BE2C (cell line): Measurements from ENCODE around the gene GPC1.

Experiments
- DNase-seq: peaks from one replicate; pipeline ENCODE4 v3.0.0-alpha.2; 2020
- H3K27me3 ChIP-seq: fragments of 250-450 bp; sonication (Bioruptor Pico); 2 replicates; pipeline ENCODE4 v1.5.1; 2020; ENCODE audit warnings: mild to moderate bottlenecking
- H3K36me3 ChIP-seq: fragments of 250-450 bp; sonication (Bioruptor Pico); 2 replicates; pipeline ENCODE4 v1.5.1; 2020; ENCODE audit warnings: mild to moderate bottlenecking
- H3K4me1 ChIP-seq: fragments of 250-450 bp; sonication (Bioruptor Pico); 2 replicates; pipeline ENCODE4 v1.5.1; 2020
- H3K4me3 ChIP-seq: 2 replicates; pipeline ENCODE4 v1.5.1; 2011; ENCODE audit warnings: low read depth, low read length
- H3K9me3 ChIP-seq: fragments of 250-450 bp; sonication (Bioruptor Pico); 2 replicates; pipeline ENCODE4 v1.5.1; 2020
- CTCF ChIP-seq: IDR thresholded peaks from 2 replicates; pipeline ENCODE4 v1.5.1; 2012; ENCODE audit warnings: mild to moderate bottlenecking, low read depth, low read length

GPC1 gene

GRCh38 chr2:240451791-240452461 lies 16.5 kb downstream of the GPC1 start:
- no peak for DNase-seq
- no peaks in the 10 kb centered on the region for H3K9me3 ChIP-seq
- no peaks in the 10 kb centered on the region for H3K36me3 ChIP-seq
- H3K27me3 ChIP-seq, result peaks cover 3% of the 10 kb centered on the region; the same call in 1 of the 2 replicates
- peaks cover 27% of the 10 kb centered on the region for H3K4me1 ChIP-seq
- peak overlapping the region; percentile 43 for H3K4me3 ChIP-seq
- TF ChIP-seq CTCF, result no peak

- no peak for TF ChIP-seq CTCF
- Histone ChIP-seq H3K27me3 (peaks cover 3% of the 10 kb centered on the region; the same call in 1 of the 2 replicates), H3K9me3 (no peaks in the 10 kb centered on the region), H3K36me3 (no peaks in the 10 kb centered on the region), H3K4me3 (peak overlapping the region; percentile 50), H3K4me1 (peaks cover 27% of the 10 kb centered on the region)
- peak; percentile 87 for DNase-seq
These were observed 17.2 kb downstream of the GPC1 start for GRCh38 chr2:240452462-240453256.

GRCh38 chr2:240453461-240454105 lies 18.1 kb downstream of the GPC1 start:
- no peak for TF ChIP-seq CTCF
- peak; percentile 27 for DNase-seq
- Histone ChIP-seq H3K4me3 (no peak overlapping the region), H3K4me1 (peaks cover 30% of the 10 kb centered on the region), H3K36me3 (no peaks in the 10 kb centered on the region), H3K9me3 (no peaks in the 10 kb centered on the region), H3K27me3 (peaks cover 3% of the 10 kb centered on the region; the same call in 1 of the 2 replicates)

- no peak for DNase-seq
- peaks cover 3% of the 10 kb centered on the region; the same call in 1 of the 2 replicates for H3K27me3 ChIP-seq
- no peak overlapping the region for H3K4me3 ChIP-seq
- TF ChIP-seq CTCF, result no peak
- H3K4me1 ChIP-seq, result peaks cover 37% of the 10 kb centered on the region
- H3K9me3 ChIP-seq, result no peaks in the 10 kb centered on the region
- H3K36me3 ChIP-seq, result no peaks in the 10 kb centered on the region
These were observed 18.8 kb downstream of the GPC1 start for GRCh38 chr2:240454106-240454901.

GRCh38 chr2:240455272-240455646 lies 19.8 kb downstream of the GPC1 start:
- H3K9me3 ChIP-seq, result no peaks in the 10 kb centered on the region
- H3K4me3 ChIP-seq, result no peak overlapping the region
- no peaks in the 10 kb centered on the region for H3K36me3 ChIP-seq
- peaks cover 40% of the 10 kb centered on the region for H3K4me1 ChIP-seq
- H3K27me3 ChIP-seq, result peaks cover 3% of the 10 kb centered on the region; the same call in 1 of the 2 replicates
- no peak for DNase-seq
- no peak for TF ChIP-seq CTCF
